HepG2 (cell line): Measurements from ENCODE around the gene FBXO9. TPM values are rescaled to one million over a fixed set of nuclear protein-coding genes. Genes with fewer than 3 reads are reported as not detected.

Experiments used
- ATAC-seq: fragments of 200-7000 bp; cut with Tn5 transposase; 3 replicates; pipeline ENCODE4 v1.9.1; 2020; ENCODE audit warnings: mild to moderate bottlenecking, moderate library complexity
- BruUV-seq: library from RNA; stranded (reverse); fragments of 400-500 nt; replicated peaks from 2 replicates; lab custom pipeline; 2021; lab: Mats Ljungman, UMichigan
- CTCF ChIA-PET: fragments of 300-600 bp; formaldehyde crosslinking; extraction: SDS; loops from one replicate; lab custom pipeline; 2021; ENCODE audit warnings: low total read pairs, inconsistent platforms, low intra/inter-chr PET ratio; lab: Yijun Ruan, JAX
- POLR2A ChIA-PET: fragments of 350-600 bp; sonication (Branson Sonifier 250); formaldehyde crosslinking; loops from one replicate; lab custom pipeline; 2020; ENCODE audit warnings: antibody characterized with exemption, inconsistent platforms; lab: Yijun Ruan, JAX
- DNase-seq: peaks from one replicate; pipeline ENCODE4 v3.0.0-alpha.2; 2015; ENCODE audit warnings: low spot score
- FAIRE-seq: peaks from 3 replicates; lab custom pipeline; 2011; peaks lifted over from hg19 to GRCh38; lab: Jason Lieb, UNC
- H2AFZ ChIP-seq: one replicate; pipeline ENCODE4 v1.6.1; 2011; ENCODE audit warnings: low read length, inconsistent platforms
- H3K27ac ChIP-seq: fragments of 300-600 bp; 3 replicates; pipeline ENCODE4 v1.8.0; 2011; ENCODE audit warnings: mixed run types, mild to moderate bottlenecking, mixed read lengths, low read length, inconsistent platforms; ENCODE audit not compliant: insufficient read depth; ENCODE audit errors: extremely low read length
- H3K27me3 ChIP-seq, 2 experiments: fragments of 200-600 bp in 1 of 2; 2 replicates in 1 of 2; 3 replicates in 1 of 2; pipeline versions ENCODE4 v1.6.0 to v1.8.0; 2011; ENCODE audit warnings: low read length in 2 of 2, mild to moderate bottlenecking in 2 of 2, moderate library complexity in 2 of 2, inconsistent platforms in 1 of 2; ENCODE audit not compliant: insufficient read depth in 2 of 2, control insufficient read depth in 1 of 2
- H3K36me3 ChIP-seq, 2 experiments: fragments of 200-600 bp in 1 of 2; replicated peaks in 1 of 2; 2 replicates in 1 of 2; 3 replicates in 1 of 2; pipeline versions ENCODE4 v1.5.1 to v1.8.0; 2011; ENCODE audit warnings: low read length in 2 of 2, inconsistent platforms in 1 of 2; ENCODE audit not compliant: insufficient read depth in 2 of 2, control insufficient read depth in 1 of 2
- H3K4me1 ChIP-seq: 2 replicates; pipeline ENCODE4 v1.5.1; 2012; ENCODE audit warnings: low read length, inconsistent platforms; ENCODE audit not compliant: insufficient read depth
- H3K4me2 ChIP-seq: 2 replicates; pipeline ENCODE4 v1.6.0; 2011; ENCODE audit warnings: low read depth, low read length, inconsistent platforms
- H3K4me3 ChIP-seq, 3 experiments: fragments of 200-600 bp in 1 of 3; sonication (generic), shearing (Covaris generic) in 1 of 3; replicated peaks in 1 of 3; 2 replicates each; pipeline ENCODE4 v1.5.1; 2011 to 2016; ENCODE audit warnings: low read length in 3 of 3, inconsistent platforms in 2 of 3, low read depth in 2 of 3, mild to moderate bottlenecking in 2 of 3, control low read depth in 1 of 3, mixed read lengths in 1 of 3; ENCODE audit not compliant: insufficient read depth in 1 of 3
- H3K79me2 ChIP-seq: one replicate; pipeline ENCODE4 v1.6.1; 2011; ENCODE audit warnings: low read length, inconsistent platforms; ENCODE audit not compliant: insufficient read depth
- H3K9ac ChIP-seq: 2 replicates; pipeline ENCODE4 v1.6.0; 2011; ENCODE audit warnings: mild to moderate bottlenecking, low read depth, low read length, inconsistent platforms; ENCODE audit not compliant: insufficient read depth
- H3K9me3 ChIP-seq: 2 replicates; pipeline ENCODE4 v1.5.1; 2012; ENCODE audit warnings: mild to moderate bottlenecking, low read length
- H4K20me1 ChIP-seq: 2 replicates; pipeline ENCODE4 v1.6.0; 2011; ENCODE audit warnings: inconsistent platforms, mild to moderate bottlenecking, low read length, moderate library complexity; ENCODE audit not compliant: insufficient read depth
- CCDC6 ChIP-seq: sonication (generic); formaldehyde crosslinking; IDR thresholded peaks from 2 replicates; pipeline ENCODE4 v1.8.1; 2022; ENCODE audit warnings: mild to moderate bottlenecking, missing genetic modification reagents, moderate library complexity
- GLI4 ChIP-seq: sonication (generic); formaldehyde crosslinking; IDR thresholded peaks from 2 replicates; pipeline ENCODE4 v1.5.1; 2020; ENCODE audit warnings: missing genetic modification reagents, mild to moderate bottlenecking, moderate library complexity, borderline replicate concordance
- HOXD1 ChIP-seq: sonication (generic); formaldehyde crosslinking; IDR thresholded peaks from 2 replicates; pipeline ENCODE4 v1.5.0; 2020; ENCODE audit warnings: missing genetic modification reagents
- KDM3A ChIP-seq: IDR thresholded peaks from 2 replicates; pipeline ENCODE4 v1.6.1; 2018; ENCODE audit warnings: low read depth, missing compliant biosample characterization
- MED1 ChIP-seq: sonication (generic); formaldehyde crosslinking; IDR thresholded peaks from 2 replicates; pipeline ENCODE4 v1.4.0; 2020; ENCODE audit warnings: missing genetic modification reagents
- NFE2L1 ChIP-seq: sonication (generic); formaldehyde crosslinking; IDR thresholded peaks from 2 replicates; pipeline ENCODE4 v1.4.0; 2020; ENCODE audit warnings: missing genetic modification reagents, mild to moderate bottlenecking, borderline replicate concordance
- POLR2G ChIP-seq: fragments of 200-400 bp; formaldehyde crosslinking; IDR thresholded peaks from 2 replicates; pipeline ENCODE4 v1.6.1; 2018; ENCODE audit warnings: mild to moderate bottlenecking, low read depth, low read length, moderate library complexity
- RBAK ChIP-seq: sonication (generic); formaldehyde crosslinking; IDR thresholded peaks from 2 replicates; pipeline ENCODE4 v1.5.1; 2020; ENCODE audit warnings: mild to moderate bottlenecking, missing genetic modification reagents
- RFXANK ChIP-seq: IDR thresholded peaks from 2 replicates; pipeline ENCODE4 v1.6.1; 2016
- RFXAP ChIP-seq: sonication (generic); formaldehyde crosslinking; IDR thresholded peaks from 2 replicates; pipeline ENCODE4 v1.4.0; 2020; ENCODE audit warnings: missing genetic modification reagents, borderline replicate concordance
- ZNF788 ChIP-seq: sonication (generic); formaldehyde crosslinking; IDR thresholded peaks from 2 replicates; pipeline ENCODE4 v1.5.0; 2020; ENCODE audit warnings: mild to moderate bottlenecking, missing genetic modification reagents, borderline replicate concordance
- WGBS: methylation state at CpG from one replicate; pipeline ENCODE4 v1.1.6; 2017; ENCODE audit warnings: low lambda C conversion rate; 5-methylcytosine and 5-hydroxymethylcytosine counted together
- in situ Hi-C: cut with HindIII; loops from 2 replicates; pipeline ENCODE4 v1.10.0; 2017; ENCODE audit warnings: low pct_unique_long_range_greater_than_20kb; ENCODE audit not compliant: extremely low pct_ligation_motif_present
- intact Hi-C: fragments of 100-400 bp; cut with micrococcal nuclease; formaldehyde crosslinking; loops from one replicate; pipeline ENCODE4 v1.10.0; 2022; ENCODE audit not compliant: unreplicated experiment
- polyA plus RNA-seq, 8 experiments: library from polyadenylated mRNA; depleted of rRNA in 3 of 8; stranded (reverse) in 7 of 8; unstranded in 1 of 8; fragments of >200 nt; fragmentation: Illumina TruSeq in 4 of 8; extraction: Trizol in 4 of 8; gene quantifications; 2 replicates each; pipeline versions ENCODE4 v1.2.1 to v1.2.3, GENCODE V29; 2011 to 2016; ENCODE audit warnings: low read depth in 4 of 8, missing spikeins in 1 of 8, mixed read lengths in 1 of 8; ENCODE audit not compliant: insufficient read depth in 1 of 8
- total RNA-seq, 5 experiments: library from RNA; depleted of rRNA; stranded (reverse); fragments of >200 nt; fragmentation: Illumina TruSeq; extraction: Trizol; gene quantifications; 2 replicates each; pipeline ENCODE4 v1.2.3, GENCODE V29; 2016; ENCODE audit warnings: low read depth in 1 of 5
- TF ChIP-seq, protein P1 (sequence below): sonication (generic); formaldehyde crosslinking; IDR thresholded peaks from 2 replicates; pipeline ENCODE4 v1.8.0; 2022; ENCODE audit warnings: mild to moderate bottlenecking, missing genetic modification reagents, moderate library complexity
- TF ChIP-seq, protein P2 (sequence below): sonication (generic); formaldehyde crosslinking; IDR thresholded peaks from 2 replicates; pipeline ENCODE4 v1.4.0; 2020; ENCODE audit warnings: missing genetic modification reagents, borderline replicate concordance
- TF ChIP-seq, protein P3 (sequence below): sonication (generic); formaldehyde crosslinking; IDR thresholded peaks from 2 replicates; pipeline ENCODE4 v1.4.0; 2020; ENCODE audit warnings: mild to moderate bottlenecking, missing genetic modification reagents

Gene FBXO9
- total and polyA plus RNA-seq, 2 of the 13 experiments (the other 11 are each of a cell fraction or from before 2014, with no cell fraction given), result 64.3 to 98.4 TPM

DNA sequence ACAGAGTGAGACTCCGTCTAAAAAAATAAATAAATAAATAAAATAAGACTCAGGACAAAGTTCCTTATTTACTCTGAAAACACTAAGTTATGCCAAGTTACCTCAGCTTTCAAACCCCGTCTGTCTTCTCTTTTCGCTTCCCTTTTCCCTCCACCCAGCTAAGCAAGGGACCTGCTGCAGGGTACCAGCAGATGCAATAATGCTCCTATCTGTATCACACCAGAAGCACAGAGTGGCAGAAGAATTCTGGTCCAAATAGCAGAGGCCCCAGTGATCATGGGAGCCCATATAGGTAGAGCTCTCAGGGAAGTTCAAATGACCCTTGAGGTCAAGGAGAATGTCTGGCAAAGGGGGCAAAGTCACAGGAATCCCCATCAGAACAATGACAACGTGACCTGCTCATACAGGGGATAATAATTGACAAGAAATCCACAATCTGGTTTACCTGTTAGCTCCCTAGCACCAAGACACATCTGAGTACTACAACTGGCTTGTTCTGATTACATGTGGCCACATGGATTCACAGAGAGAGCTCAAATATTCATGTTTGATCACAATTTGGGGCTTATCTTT, 74.7 kb downstream of the FBXO9 start (continued):
- TF ChIP-seq, protein P1, sequence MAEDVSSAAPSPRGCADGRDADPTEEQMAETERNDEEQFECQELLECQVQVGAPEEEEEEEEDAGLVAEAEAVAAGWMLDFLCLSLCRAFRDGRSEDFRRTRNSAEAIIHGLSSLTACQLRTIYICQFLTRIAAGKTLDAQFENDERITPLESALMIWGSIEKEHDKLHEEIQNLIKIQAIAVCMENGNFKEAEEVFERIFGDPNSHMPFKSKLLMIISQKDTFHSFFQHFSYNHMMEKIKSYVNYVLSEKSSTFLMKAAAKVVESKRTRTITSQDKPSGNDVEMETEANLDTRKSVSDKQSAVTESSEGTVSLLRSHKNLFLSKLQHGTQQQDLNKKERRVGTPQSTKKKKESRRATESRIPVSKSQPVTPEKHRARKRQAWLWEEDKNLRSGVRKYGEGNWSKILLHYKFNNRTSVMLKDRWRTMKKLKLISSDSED (CRISPR knock-in tag), result no peak
- TF ChIP-seq KDM3A (CRISPR knock-in tag) (no peak), RFXAP (no peak), CCDC6 (no peak), HOXD1 (CRISPR knock-in tag) (no peak), GLI4 (CRISPR knock-in tag) (no peak), MED1 (no peak)
- TF ChIP-seq, protein P2, sequence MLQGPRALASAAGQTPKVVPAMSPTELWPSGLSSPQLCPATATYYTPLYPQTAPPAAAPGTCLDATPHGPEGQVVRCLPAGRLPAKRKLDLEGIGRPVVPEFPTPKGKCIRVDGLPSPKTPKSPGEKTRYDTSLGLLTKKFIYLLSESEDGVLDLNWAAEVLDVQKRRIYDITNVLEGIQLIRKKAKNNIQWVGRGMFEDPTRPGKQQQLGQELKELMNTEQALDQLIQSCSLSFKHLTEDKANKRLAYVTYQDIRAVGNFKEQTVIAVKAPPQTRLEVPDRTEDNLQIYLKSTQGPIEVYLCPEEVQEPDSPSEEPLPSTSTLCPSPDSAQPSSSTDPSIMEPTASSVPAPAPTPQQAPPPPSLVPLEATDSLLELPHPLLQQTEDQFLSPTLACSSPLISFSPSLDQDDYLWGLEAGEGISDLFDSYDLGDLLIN, result no peak
- TF ChIP-seq, all 625 proteins: peak for 17

DNA sequence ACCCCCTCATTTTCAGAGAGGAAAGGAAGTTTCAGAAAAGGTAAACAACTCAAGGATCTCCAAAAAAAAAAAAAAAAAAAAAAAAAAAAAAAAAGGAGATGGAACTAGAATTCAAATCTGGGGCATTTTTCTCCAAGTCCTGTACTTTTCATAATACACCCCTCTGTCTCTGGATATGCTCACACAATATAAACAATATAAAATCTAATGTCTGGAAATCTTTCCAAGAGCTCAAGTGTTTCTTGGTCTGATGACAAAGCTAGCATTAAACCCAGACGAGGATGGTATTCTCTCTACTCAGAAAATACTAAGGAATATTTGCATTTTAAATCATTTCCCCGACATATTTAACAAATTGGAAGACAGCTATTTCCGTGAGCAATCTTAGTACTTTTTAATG, 77.6 kb downstream of the FBXO9 start:
- POLR2A ChIA-PET, result no interaction called here
- no peak overlapping the region for H3K4me2 ChIP-seq
- H3K9me3 ChIP-seq, result no peaks in the 10 kb centered on the region
- no peaks in the 10 kb centered on the region for H3K27me3 ChIP-seq
- no peak overlapping the region for H3K4me3 ChIP-seq
- intact Hi-C loops, result no loop called here
- H3K4me1 ChIP-seq, result peaks cover 32% of the 10 kb centered on the region
- no peak overlapping the region for H3K9ac ChIP-seq
- in situ Hi-C loops, result no loop called here
- CTCF ChIA-PET, result no interaction called here
- no peaks in the 10 kb centered on the region for H4K20me1 ChIP-seq
- no TSS peak for BruUV-seq
- TF ChIP-seq NFE2L1 (CRISPR knock-in tag) (no peak), RBAK (no peak), RFXANK (CRISPR knock-in tag) (no peak), POLR2G (no peak), ZNF788 (no peak)
- TF ChIP-seq, protein P3, sequence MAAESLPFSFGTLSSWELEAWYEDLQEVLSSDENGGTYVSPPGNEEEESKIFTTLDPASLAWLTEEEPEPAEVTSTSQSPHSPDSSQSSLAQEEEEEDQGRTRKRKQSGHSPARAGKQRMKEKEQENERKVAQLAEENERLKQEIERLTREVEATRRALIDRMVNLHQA, result no peak
- no peaks in the 10 kb centered on the region for H3K79me2 ChIP-seq
- 93% methylated on average over 3 of the region's 3 CpGs for WGBS
- DNase-seq (no peak), ATAC-seq (no peak), FAIRE-seq (no peak)
- H3K27ac ChIP-seq, result no peak overlapping the region
- H3K36me3 ChIP-seq, result no peaks in the 10 kb centered on the region
- H2AFZ ChIP-seq, result no peak overlapping the region
